ENCODE measurements around the gene EXOC6B.

GRCh38 chr2:72291059-72291458 lies 534.8 kb downstream of the EXOC6B start:
- TF ChIP-seq, protein P1, sequence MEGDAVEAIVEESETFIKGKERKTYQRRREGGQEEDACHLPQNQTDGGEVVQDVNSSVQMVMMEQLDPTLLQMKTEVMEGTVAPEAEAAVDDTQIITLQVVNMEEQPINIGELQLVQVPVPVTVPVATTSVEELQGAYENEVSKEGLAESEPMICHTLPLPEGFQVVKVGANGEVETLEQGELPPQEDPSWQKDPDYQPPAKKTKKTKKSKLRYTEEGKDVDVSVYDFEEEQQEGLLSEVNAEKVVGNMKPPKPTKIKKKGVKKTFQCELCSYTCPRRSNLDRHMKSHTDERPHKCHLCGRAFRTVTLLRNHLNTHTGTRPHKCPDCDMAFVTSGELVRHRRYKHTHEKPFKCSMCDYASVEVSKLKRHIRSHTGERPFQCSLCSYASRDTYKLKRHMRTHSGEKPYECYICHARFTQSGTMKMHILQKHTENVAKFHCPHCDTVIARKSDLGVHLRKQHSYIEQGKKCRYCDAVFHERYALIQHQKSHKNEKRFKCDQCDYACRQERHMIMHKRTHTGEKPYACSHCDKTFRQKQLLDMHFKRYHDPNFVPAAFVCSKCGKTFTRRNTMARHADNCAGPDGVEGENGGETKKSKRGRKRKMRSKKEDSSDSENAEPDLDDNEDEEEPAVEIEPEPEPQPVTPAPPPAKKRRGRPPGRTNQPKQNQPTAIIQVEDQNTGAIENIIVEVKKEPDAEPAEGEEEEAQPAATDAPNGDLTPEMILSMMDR (IDR thresholded peaks at IDR 0.05): no peak
- no peak for TF ChIP-seq POLR2A (IDR thresholded peaks at IDR 0.05)
